Globus pallidus (tissue), 1 donor: ENCODE measurements around the gene COA6.
"Not testable (repeated sequence)": the region's sequence is repeated elsewhere in the genome, so short reads cannot be mapped to it uniquely, and the experiment has no call there.

Source experiments
- DNase-seq: peaks from one replicate; pipeline ENCODE4 v3.0.0-alpha.2; 2015; ENCODE audit warnings: low spot score

The COA6 gene

GRCh38 chr1:234373064-234373958 is at the start of gene COA6:
COA6 (plus strand) TSS chr1:234373456; CDS start chr1:234373467, 11 bp downstream.
- peak; percentile 90 for DNase-seq

GRCh38 chr1:234324821-234325220 is 48.4 kb upstream of the COA6 start:
- DNase-seq = no peak

GRCh38 chr1:234325878-234326496 is 47.3 kb upstream of the COA6 start:
- DNase-seq = no peak

GRCh38 chr1:234326497-234327366 is 46.5 kb upstream of the COA6 start:
- peak; percentile 38 for DNase-seq

- no peak for DNase-seq
Measured at GRCh38 chr1:234327577-234328164, 45.6 kb upstream of the COA6 start.

- no peak for DNase-seq
Measured at GRCh38 chr1:234330843-234331215, 42.4 kb upstream of the COA6 start.

- DNase-seq = no peak
Measured at GRCh38 chr1:234331507-234331906, 41.7 kb upstream of the COA6 start.

- DNase-seq = no peak
Measured at GRCh38 chr1:234336359-234336758, 36.9 kb upstream of the COA6 start.

GRCh38 chr1:234337233-234337632 is 36.0 kb upstream of the COA6 start:
- DNase-seq = no peak

- DNase-seq = no peak
Measured at GRCh38 chr1:234340528-234340927, 32.7 kb upstream of the COA6 start.

- no peak for DNase-seq
Measured at GRCh38 chr1:234342774-234343173, 30.5 kb upstream of the COA6 start.

- DNase-seq = no peak
Measured at GRCh38 chr1:234345237-234345636, 28.0 kb upstream of the COA6 start.

- DNase-seq = no peak
Measured at GRCh38 chr1:234348964-234349363, 24.3 kb upstream of the COA6 start.

- no peak for DNase-seq
Measured at GRCh38 chr1:234355782-234356510, 17.3 kb upstream of the COA6 start.

GRCh38 chr1:234356615-234357269 is 16.5 kb upstream of the COA6 start:
- not testable (repeated sequence) for DNase-seq

- no peak for DNase-seq
Measured at GRCh38 chr1:234357831-234358230, 15.4 kb upstream of the COA6 start.

GRCh38 chr1:234361102-234361603 is 12.1 kb upstream of the COA6 start:
- DNase-seq = no peak

GRCh38 chr1:234362558-234362957 is 10.7 kb upstream of the COA6 start:
- no peak for DNase-seq

- DNase-seq = no peak
Measured at GRCh38 chr1:234368320-234369032, 4.8 kb upstream of the COA6 start.

- DNase-seq = no peak
Measured at GRCh38 chr1:234369033-234369430, 4.2 kb upstream of the COA6 start.
